Left lung (tissue), 10 donors: ENCODE data around the gene SYT1. TPM values are rescaled to one million over a fixed set of nuclear protein-coding genes. Genes with fewer than 3 reads are reported as not detected.

Source experiments
- ATAC-seq: fragments of 200-7000 bp; cut with Tn5 transposase; one replicate; pipeline ENCODE4 v1.9.1; 2020; ENCODE audit warnings: moderate library complexity
- DNase-seq, 4 donors: peaks; one replicate each; pipeline ENCODE4 v3.0.0-alpha.2; 2013 to 2020
- H3K27ac ChIP-seq, 2 donors: fragments of 200-600 bp; sonication (generic) in 1 of 2; one replicate each; pipeline versions ENCODE4 v1.5.0 to v1.8.0; 2020 to 2021
- H3K27me3 ChIP-seq, 2 donors: fragments of 200-600 bp; sonication (generic) in 1 of 2; one replicate each; pipeline versions ENCODE4 v1.5.0 to v1.8.0; 2020 to 2021
- H3K36me3 ChIP-seq, 2 donors: fragments of 200-600 bp; sonication (generic) in 1 of 2; one replicate each; pipeline versions ENCODE4 v1.5.0 to v1.8.0; 2020 to 2021
- H3K4me1 ChIP-seq, 2 donors: fragments of 200-600 bp; one replicate each; pipeline ENCODE4 v1.8.0; 2021
- H3K4me3 ChIP-seq, 2 donors: fragments of 200-600 bp; sonication (generic) in 1 of 2; one replicate each; pipeline versions ENCODE4 v1.5.0 to v1.8.0; 2020 to 2021; ENCODE audit warnings: mild to moderate bottlenecking in 1 of 2
- H3K9me3 ChIP-seq, 2 donors: fragments of 200-600 bp; sonication (generic) in 1 of 2; one replicate each; pipeline versions ENCODE4 v1.5.0 to v1.8.0; 2020 to 2021
- CTCF ChIP-seq, 2 donors: fragments of 200-600 bp; sonication (generic) in 1 of 2; IDR thresholded peaks; one replicate each; pipeline versions ENCODE4 v1.5.0 to v1.8.0; 2021; ENCODE audit warnings: antibody characterized with exemption in 2 of 2
- intact Hi-C, 2 donors: fragments of 100-400 bp; cut with DNase I; formaldehyde crosslinking; loops; one replicate each; pipeline versions ENCODE4 v1.11.2 to v1.14.2; 2022
- polyA plus RNA-seq, 6 donors: library from polyadenylated mRNA; unstranded; fragments of 120-200 nt; gene quantifications; one replicate each; pipeline ENCODE4 v1.2.1, GENCODE V29; 2013; ENCODE audit not compliant: insufficient read length in 6 of 6
- total RNA-seq, 2 donors: library from RNA; stranded (reverse); fragmentation: NEBNext Ultra II Directional; extraction: Animal tissue kit (Norgen Biotek cat#: 25700); gene quantifications; one replicate each; pipeline ENCODE4 v1.2.1, GENCODE V29; 2021
- donor health status: DM: no; HTN: yes; CAD: no.
- donor health status: DM: no; HTN: no; CAD: no.

Gene SYT1
- total and polyA plus RNA-seq, 8 donors = 1.5 to 6.9 (median 4.8) TPM

DNA sequence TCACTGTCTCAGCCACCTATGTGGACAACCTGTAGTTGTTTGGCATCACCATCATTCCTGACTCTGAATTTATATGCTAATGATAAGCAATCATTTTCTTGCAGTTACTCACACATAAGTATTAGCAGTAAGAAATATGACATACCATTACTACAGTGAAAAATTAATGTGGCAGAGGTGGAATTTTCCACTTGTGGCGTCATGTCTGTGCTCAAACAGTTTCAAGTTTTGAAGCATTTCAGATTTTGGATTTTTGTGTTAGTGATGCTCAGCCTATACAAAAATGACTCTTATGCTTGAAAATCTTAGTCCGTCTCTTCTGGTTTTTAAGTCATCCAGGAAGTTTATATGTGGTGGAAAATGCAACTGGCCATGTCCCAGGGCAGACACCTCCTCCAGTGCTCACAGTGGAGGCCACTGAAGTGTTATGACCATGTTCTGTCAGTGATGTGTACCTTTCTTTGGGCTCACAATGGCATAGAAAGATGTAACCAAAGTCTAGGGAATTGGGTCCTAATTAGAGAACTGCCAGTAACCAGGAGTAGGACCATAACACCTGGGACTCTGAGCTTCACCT lies 220.6 kb downstream of the SYT1 start:
- no peaks in the 10 kb centered on the region for H3K27me3 ChIP-seq
- no peak overlapping the region for H3K4me3 ChIP-seq
- no peak overlapping the region for H3K27ac ChIP-seq
- H3K9me3 ChIP-seq = no peaks in the 10 kb centered on the region
- TF ChIP-seq CTCF (IDR thresholded peaks at IDR 0.05) = no peak
- DNase-seq (no peak), ATAC-seq (no peak)
- H3K4me1 ChIP-seq = no peaks in the 10 kb centered on the region
- intact Hi-C loops = no loop called here
- no peaks in the 10 kb centered on the region for H3K36me3 ChIP-seq

- no peak for TF ChIP-seq CTCF (IDR thresholded peaks at IDR 0.05)
- ATAC-seq (no peak), DNase-seq (no peak)
- H3K27me3 ChIP-seq = no peaks in the 10 kb centered on the region
- intact Hi-C loops = no loop called here
- H3K4me1 ChIP-seq = no peaks in the 10 kb centered on the region
- H3K36me3 ChIP-seq = no peaks in the 10 kb centered on the region
- no peak overlapping the region for H3K27ac ChIP-seq
- H3K9me3 ChIP-seq = no peaks in the 10 kb centered on the region
- H3K4me3 ChIP-seq = no peak overlapping the region
These were observed 222.1 kb downstream of the SYT1 start for GRCh38 chr12:79086541-79087296.

DNA sequence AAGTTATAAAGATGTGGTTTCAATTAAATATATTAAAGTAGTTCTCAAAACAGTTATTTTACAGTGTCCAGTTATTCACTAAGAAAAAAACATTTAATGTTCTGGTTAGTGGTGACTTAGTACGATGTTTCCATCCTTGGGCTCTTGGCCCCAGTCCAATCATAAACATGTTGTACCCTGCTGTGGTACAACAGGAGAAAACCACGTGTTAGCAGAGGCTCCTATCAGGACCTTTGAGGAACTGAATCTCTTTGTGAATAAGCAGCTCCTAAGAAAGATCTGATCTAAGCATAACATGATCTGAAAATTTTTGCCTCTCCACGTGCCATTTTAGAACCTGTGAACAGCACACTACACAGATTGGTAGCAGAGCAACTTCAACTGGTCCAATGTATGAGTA lies 234.0 kb downstream of the SYT1 start:
- Histone ChIP-seq H3K27me3 (no peaks in the 10 kb centered on the region), H3K4me1 (no peaks in the 10 kb centered on the region), H3K27ac (no peak overlapping the region), H3K36me3 (no peaks in the 10 kb centered on the region), H3K9me3 (no peaks in the 10 kb centered on the region), H3K4me3 (no peak overlapping the region)
- ATAC-seq (no peak), DNase-seq (no peak)
- intact Hi-C loops = no loop called here
- no peak for TF ChIP-seq CTCF (IDR thresholded peaks at IDR 0.05)

- ATAC-seq (no peak), DNase-seq (no peak)
- Histone ChIP-seq H3K27me3 (no peaks in the 10 kb centered on the region), H3K4me3 (no peak overlapping the region), H3K27ac (no peak overlapping the region), H3K36me3 (no peaks in the 10 kb centered on the region), H3K4me1 (no peaks in the 10 kb centered on the region), H3K9me3 (no peaks in the 10 kb centered on the region)
- TF ChIP-seq CTCF (IDR thresholded peaks at IDR 0.05) = no peak
- intact Hi-C loops = no loop called here
These were observed 244.4 kb downstream of the SYT1 start for GRCh38 chr12:79108962-79109361.

- H3K4me1 ChIP-seq = no peaks in the 10 kb centered on the region
- H3K9me3 ChIP-seq = no peaks in the 10 kb centered on the region
- no peak overlapping the region for H3K27ac ChIP-seq
- intact Hi-C loops = no loop called here
- H3K27me3 ChIP-seq = no peaks in the 10 kb centered on the region
- TF ChIP-seq CTCF (IDR thresholded peaks at IDR 0.05) = no peak
- no peak overlapping the region for H3K4me3 ChIP-seq
- ATAC-seq (no peak), DNase-seq (no peak)
- H3K36me3 ChIP-seq = no peaks in the 10 kb centered on the region
These were observed 250.3 kb downstream of the SYT1 start for GRCh38 chr12:79114896-79115295.
